Omental fat pad (tissue), 4 donors: Measurements from ENCODE around the gene DOCK9. TPM values are rescaled to one million over a fixed set of nuclear protein-coding genes. Genes with fewer than 3 reads are reported as not detected.

Experiments
- ATAC-seq: fragments of 150-250 bp; one replicate; pipeline ENCODE4 v1.9.1; 2016; ENCODE audit warnings: mild to moderate bottlenecking, moderate library complexity; ENCODE audit not compliant: low FRiP score
- DNase-seq: peaks from one replicate; pipeline ENCODE4 v3.0.0-alpha.2; 2019; ENCODE audit warnings: low spot score
- small RNA-seq: library from RNA; depleted of rRNA; stranded (forward); fragments of <200 nt; gene quantifications from one replicate; pipeline ENCODE3, GENCODE V24; 2016
- total RNA-seq, 4 donors: library from RNA; depleted of rRNA; stranded (reverse); fragments of >200 nt; gene quantifications; one replicate each; pipeline ENCODE4 v1.1.0, GENCODE V29; 2016
- TF ChIP-seq, protein P1 (sequence below), 3 donors: fragments of 450-650 bp; IDR thresholded peaks; one replicate each; pipeline ENCODE4 v1.5.1; 2016 to 2017; ENCODE audit warnings: antibody characterized with exemption in 3 of 3, mild to moderate bottlenecking in 3 of 3, moderate library complexity in 2 of 3

The DOCK9 gene
- total RNA-seq, 4 donors from 2014 or later: 94.4 to 364 (median 145) TPM

GRCh38 chr13:98751861-98752466 is 225.9 kb downstream of the DOCK9 start:
- TF ChIP-seq, protein P1, sequence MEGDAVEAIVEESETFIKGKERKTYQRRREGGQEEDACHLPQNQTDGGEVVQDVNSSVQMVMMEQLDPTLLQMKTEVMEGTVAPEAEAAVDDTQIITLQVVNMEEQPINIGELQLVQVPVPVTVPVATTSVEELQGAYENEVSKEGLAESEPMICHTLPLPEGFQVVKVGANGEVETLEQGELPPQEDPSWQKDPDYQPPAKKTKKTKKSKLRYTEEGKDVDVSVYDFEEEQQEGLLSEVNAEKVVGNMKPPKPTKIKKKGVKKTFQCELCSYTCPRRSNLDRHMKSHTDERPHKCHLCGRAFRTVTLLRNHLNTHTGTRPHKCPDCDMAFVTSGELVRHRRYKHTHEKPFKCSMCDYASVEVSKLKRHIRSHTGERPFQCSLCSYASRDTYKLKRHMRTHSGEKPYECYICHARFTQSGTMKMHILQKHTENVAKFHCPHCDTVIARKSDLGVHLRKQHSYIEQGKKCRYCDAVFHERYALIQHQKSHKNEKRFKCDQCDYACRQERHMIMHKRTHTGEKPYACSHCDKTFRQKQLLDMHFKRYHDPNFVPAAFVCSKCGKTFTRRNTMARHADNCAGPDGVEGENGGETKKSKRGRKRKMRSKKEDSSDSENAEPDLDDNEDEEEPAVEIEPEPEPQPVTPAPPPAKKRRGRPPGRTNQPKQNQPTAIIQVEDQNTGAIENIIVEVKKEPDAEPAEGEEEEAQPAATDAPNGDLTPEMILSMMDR (IDR thresholded peaks at IDR 0.05): no peak
- no peak for DNase-seq
- ATAC-seq: no peak

GRCh38 chr13:98751367-98751782 is 226.5 kb downstream of the DOCK9 start:
- DNase-seq (no peak), ATAC-seq (no peak)
- TF ChIP-seq, protein P1 (IDR thresholded peaks at IDR 0.05): no peak

- TF ChIP-seq, protein P1 (IDR thresholded peaks at IDR 0.05): no peak
- DNase-seq: no peak
- no peak for ATAC-seq
These were observed 228.4 kb downstream of the DOCK9 start for GRCh38 chr13:98749501-98749900.

- ATAC-seq: no peak
- no peak for DNase-seq
- TF ChIP-seq, protein P1 (IDR thresholded peaks at IDR 0.05): no peak
These were observed 230.9 kb downstream of the DOCK9 start for GRCh38 chr13:98746968-98747367.

Small RNA genes within 50 kb of the gene (small RNA-seq; reads per million reads assigned to genes)
- gene AL161420.1 (not detected), gene RNU6-83P (not detected)

Other genes starting within 250 kb of the DOCK9 start
- gene SLC15A1, start 225.4 kb downstream of the DOCK9 start, total RNA-seq: under 1 TPM in 2 of 4 donors, not detected in 2; 0.25 to 0.48 TPM
- gene UBAC2, start 222.8 kb upstream of the DOCK9 start, total RNA-seq: 10 to 100 TPM; 41.8 to 51.0 (median 45.5) TPM